HG03066 (cell line): ENCODE data around the gene TCF21.
A peak's percentile ranks its signal among the peaks of the same experiment; 100 is the strongest.

Source experiments
- ATAC-seq: cut with Tn5 transposase; IDR thresholded peaks from one replicate; pipeline ENCODE4 v1.9.1; 2021; ENCODE audit warnings: low read depth; ENCODE audit not compliant: unreplicated experiment

TCF21 gene

DNA sequence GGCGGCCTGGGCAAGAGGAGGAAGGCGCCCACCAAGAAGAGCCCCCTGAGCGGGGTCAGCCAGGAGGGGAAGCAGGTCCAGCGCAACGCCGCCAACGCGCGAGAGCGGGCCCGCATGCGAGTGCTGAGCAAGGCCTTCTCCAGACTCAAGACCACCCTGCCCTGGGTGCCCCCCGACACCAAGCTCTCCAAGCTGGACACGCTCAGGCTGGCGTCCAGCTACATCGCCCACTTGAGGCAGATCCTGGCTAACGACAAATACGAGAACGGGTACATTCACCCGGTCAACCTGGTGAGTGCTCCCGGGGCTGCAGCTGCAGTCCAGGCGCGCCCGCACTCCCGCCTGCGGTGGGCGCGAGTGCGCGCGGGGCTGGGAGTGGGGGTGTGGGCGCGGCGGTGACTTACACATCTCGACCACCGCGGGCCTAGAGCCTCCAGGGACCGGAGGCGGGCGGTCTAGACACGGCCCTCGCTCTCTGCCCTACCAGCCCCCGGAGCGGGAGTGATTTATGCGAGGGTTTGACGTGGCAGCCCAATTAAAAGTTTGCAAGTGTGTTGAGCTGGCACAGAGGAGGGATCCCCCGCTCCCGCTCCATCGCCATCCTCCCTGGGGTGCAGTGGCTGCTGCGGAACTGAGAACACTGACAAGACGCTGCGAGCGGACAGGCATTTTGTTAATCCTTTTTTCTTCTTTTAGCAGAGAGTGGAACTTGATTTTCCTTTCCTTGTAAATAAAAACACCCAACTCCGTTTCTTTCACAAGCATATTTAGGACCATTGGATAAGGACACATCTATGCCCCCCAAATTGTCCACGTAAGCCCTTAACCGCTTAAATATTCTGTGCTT lies 867 bp downstream of the TCF21 start:
- ATAC-seq = no peak

DNA sequence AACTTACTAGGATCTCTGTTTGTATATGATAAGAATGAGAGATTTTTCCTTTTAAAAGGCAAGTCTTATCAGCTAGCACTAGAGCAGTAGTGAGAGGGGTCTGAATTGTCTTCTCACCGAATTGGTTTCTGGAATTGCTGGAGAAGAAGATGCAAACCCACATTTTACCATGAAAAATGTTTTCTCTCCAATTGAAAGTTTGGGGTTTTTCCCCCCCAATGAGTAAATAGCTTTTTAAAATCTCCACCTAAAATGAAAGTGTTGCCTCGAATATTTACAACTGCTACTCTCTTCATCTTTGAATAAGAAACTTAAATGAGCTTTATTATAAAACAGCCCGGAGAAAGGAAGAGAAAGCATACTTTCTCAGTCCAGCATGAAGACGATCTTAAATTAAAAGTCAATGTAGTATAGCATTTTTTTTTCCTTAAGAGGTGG lies 1.8 kb downstream of the TCF21 start:
- no peak for ATAC-seq

DNA sequence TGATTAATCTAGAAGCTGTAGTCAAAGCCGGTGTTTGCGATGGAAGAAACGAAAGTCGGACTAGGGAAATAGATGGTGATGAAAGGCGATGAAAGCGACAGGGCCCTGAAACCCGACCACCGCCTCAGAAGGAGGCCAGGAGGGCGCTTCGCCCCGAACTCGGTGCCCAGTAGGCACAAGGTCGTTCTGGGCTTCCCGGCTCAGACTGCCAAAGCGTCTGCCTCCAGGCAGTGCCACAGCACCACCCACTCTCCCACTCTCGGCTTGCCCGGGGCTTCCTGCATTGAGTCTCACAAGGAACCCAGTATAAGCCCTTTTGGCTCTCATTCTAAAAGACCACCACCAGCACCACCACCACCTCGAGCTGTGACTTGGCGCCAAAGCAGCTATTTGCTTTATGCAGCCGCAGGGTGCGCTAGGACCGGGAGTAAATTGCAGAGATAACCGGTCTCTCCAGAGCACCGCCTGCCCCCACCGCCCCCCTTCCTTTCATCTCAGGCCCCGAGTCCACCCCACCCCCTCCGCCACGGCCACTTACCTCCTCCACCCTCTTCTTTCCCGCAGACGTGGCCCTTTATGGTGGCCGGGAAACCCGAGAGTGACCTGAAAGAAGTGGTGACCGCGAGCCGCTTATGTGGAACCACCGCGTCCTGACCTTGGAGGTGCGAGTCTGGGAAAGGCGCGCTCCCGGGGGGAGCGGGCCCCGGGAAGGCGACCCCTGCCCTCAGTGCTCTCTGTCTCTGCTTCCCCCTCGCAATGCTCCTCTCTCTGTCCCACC lies 2.4 kb downstream of the TCF21 start:
- no peak for ATAC-seq

DNA sequence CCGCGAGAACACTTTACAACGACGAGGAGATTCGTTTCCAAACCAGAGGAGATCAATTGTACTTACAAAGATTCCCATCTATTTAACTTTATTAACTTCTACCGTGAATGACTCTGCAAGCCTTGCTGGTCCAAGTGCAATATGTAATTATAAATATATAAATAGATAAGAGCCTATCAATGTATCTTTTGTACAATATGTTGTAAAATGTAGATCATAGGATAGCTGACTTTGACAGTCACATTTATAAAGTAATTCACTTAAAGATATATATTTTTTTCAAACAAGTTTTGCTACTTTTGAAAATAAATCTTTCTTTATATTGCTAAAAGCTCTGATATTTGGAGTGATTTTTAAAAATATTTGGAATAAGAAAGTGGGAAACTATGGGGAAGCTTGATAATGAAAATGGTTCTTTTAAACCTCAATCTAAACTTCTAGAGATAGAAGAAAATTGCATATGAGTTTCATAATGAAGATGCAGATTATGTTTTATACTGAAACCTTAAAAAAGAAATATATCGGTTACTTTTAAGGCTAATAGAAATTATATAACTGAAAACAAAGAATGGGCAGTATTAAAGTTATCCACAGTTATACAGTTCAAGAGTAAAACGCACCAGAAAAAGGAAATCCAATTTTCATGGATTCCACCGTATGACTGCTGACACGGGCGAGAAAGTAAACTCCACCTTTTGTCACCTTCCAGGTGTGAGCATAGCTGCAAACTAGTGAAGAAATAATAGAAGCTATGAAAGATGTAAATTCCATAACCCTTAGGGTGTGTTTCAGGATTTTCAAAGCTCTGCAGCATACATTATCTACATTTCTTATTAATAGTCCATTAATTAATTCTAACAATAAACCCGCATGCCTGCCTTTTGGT lies 3.3 kb downstream of the TCF21 start:
- ATAC-seq = no peak

DNA sequence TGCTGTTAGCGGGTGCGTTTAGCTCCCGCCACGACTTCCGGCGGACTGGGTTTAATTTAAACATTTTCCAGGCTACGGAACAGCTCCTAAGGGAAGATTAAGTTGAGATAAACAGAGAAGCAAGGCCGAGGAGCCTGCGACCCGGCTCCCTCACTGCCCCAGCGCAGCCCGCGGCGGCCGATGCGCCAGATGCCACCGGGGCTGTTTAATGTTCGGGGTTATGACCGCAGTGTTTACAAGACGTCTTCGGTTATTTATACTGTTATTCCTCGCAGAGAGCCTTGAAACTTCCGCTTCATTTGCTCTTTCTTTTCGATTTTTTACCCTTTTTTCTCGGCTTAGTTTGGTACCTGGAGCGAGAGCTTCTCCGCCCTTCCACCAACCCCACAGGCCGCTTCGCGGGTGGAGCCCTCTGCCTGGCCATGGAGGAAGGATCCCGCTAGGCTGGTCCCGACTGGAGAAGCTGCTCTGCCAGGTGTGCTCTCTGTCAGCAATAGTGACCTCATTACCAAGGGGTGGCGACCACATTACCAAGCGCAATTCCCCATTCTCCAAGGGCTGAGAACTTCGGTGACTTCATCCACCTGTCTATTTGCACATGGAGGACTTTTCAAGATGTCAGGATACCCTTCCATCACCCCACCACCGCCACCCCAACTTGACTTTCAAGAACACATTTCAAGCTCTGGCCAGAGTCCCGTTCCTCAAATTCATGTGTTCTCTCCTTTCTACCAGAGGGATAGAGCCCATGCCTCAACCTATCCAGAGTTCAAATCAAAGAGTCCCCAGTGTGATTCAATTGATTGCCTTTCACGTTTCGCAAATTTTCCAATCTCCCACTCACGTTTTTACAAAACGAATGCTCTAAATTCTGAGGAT lies 4.1 kb downstream of the TCF21 start:
- no peak for ATAC-seq

DNA sequence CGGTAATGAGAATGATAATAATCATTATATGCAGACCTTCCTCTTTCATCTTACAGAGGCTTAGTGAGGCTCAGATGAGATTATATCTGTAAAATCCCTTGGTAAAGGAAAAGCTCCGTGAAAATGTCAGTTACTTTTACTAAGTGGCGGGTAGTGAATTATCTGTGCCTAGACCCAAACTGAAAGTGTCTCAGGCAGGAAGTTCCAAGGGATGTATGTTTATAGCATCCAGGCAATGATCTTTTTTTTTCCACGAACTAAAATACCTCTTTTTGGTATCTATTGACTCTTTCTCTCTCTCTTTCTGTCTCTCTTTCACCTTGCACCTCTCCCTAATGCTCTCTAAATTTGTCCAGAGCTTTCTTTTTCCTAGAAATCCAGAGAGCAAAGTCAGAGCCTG lies 5.0 kb downstream of the TCF21 start:
- no peak for ATAC-seq

DNA sequence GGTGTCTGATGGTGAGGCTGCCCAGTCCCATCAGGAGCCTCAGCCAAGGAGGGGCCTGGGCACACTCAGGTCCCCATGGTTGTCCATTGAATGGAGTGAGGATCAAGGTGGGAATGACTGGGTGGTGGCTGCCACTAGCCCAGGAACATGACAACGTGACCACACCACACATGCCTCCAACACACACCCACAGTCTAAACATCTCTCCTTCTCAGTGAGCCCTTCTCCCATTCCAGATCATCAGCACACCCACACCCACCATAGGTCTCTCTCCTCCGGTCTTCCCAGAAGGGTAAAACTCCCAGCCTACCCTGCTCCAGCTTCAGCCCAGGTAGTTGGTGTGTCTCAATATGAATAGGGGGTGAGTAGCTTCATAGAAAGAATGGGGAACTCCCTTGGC lies 5.5 kb downstream of the TCF21 start:
- ATAC-seq = no peak

DNA sequence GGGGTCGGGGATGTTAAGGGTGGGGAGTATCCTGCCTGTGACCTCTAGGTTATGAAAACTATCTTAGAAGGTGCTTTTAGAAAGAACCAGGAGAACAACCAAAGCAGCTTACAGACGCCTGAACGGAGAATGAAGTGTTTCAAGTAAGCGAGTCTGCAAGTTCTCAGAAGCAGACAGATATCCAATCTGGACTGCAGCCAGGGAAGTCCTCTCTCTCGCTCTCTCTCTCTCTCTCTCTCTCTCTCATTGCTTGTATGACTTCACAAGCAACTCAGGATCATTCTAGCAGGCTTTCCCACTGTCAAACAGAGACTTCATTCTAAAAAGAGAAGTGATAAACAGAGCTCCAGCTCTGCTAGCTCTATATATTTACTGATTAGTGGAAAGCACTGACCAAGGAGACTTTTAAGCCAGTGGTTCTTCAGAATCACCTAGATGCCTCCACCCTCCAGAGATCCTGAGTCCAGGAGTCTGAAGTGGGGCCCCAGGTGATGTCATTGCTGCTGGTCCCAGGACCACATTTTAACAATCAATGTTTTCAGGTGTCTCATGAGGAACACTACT lies 6.0 kb downstream of the TCF21 start:
- no peak for ATAC-seq

DNA sequence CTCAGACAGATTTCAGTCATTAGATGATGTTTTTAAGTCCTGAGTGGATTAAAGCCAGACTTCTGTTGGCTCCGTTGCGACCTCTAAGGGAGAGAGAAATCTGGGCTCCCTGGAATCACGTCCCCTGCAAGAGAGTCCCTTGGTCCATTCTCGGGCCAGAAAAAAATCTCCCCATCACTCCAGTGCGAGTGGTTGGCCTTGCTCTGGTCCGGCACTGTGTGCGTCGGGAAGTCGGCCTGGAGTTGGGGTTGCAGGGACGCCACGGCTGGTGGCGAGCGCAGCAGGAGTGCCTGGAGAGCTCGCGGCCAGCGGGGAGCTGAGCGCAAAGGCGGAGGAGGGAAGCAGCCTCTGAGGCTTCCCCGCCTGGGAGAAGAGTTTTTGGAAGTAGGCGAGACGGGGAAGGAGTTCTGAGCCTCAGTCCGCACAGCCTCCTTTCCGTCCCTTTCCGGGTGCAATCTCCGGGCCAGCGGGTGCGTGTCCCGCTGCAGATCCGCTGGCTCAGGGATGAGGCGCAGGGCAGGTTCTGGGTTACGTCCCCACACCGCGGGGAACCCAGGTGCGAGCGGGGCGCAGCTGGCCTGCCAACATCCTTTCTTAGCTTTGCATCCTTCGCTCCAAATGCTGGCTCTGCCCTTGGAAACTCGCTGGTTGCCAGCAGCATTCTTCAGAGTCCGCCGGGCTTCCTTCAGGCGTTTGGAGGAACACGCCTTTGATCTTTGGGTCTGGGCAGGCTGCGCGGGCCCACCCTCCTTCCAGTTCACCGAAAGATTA lies 6.8 kb downstream of the TCF21 start:
- no peak for ATAC-seq

DNA sequence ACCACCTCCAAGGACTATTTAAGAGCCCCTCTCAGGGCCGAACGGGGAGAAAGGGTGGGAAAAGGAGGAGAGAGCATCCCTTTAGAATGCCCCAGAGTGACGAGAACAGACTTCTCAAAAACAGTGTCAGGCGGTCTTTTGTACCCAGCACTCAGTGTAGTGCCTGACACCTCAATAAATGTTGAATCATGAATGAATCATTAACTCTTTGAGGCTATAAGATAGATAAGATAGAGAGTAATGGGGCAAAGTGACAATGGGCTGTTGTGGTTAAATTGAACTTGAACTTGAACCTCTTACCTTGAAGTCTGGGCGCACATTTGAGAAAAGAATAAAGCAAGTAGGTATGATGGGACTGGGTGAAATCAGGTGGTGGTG lies 7.4 kb downstream of the TCF21 start:
- no peak for ATAC-seq

DNA sequence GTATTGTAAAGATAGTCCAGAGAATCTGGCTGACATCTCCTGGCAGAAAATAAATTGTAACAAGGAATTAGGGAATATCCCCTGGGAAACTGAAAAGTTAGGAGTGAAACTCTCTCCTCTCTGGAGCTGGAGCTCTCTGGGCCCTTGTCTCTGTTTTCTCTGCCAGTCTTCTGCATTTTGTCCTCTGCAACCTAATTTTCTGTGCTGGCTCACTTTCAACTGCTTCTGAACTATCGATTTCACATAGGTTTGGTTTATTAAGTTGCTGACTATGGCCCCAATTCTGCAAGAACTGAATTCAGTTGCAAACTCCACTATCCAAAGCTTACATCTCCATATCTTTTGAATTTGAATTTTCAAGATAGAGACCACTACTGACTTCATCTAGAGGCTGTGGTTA lies 9.3 kb downstream of the TCF21 start:
- no peak for ATAC-seq

DNA sequence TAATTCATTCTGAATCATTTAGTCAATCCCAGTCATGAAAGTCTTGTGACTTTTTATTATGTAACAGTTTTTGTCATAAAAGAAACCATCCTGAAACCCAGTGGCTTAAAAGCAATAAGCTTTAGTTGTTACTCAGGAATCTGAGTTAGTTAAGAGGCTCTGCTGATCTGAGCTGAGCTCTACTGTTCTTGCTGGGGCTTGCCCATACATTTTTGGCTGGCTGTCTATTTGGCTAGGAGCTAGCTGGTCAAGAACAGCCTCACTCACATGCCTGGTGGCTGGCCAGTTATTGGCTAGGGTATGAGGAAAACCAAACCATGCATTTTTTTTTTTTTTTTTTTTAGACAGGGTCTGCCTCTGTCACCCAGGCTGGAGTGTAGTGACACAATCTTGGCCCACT lies 10.6 kb downstream of the TCF21 start:
- ATAC-seq = no peak

DNA sequence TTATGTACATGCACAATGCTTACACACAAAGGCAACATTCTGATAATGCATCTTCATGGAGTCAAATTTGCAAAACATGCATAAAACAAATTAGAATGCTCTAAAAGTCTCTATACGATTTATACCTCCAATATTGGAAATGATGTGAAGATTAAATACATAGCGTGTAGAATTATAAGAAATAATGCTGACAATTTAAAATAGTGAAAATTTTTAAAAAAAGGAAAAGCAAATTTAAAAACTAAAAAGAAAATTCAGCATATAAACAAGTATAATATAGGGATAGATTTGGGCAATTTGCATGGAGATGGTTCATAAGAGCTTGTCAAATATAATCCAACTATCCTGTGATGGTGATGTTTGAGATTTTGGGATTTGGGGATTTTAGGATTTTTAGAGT lies 14.9 kb downstream of the TCF21 start:
- no peak for ATAC-seq

DNA sequence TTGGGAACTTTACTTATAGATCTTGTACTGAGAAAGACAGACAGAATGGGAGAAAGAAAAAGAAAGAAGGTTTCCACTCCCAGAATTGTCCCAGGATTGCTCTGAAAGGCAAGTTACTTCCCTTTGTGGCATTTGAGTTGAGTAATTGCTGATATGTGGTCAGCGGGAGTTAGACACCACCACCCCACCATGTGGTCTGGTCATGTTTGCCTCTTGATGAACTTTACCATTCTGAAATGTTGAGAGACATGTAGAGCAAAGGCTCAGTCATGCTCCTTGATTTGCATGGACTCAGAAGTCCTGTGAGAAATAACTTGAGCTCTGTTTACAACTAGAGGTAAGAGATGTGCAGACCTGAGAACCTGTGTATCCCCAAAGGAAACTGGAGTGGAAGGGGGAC lies 17.1 kb downstream of the TCF21 start:
- no peak for ATAC-seq

DNA sequence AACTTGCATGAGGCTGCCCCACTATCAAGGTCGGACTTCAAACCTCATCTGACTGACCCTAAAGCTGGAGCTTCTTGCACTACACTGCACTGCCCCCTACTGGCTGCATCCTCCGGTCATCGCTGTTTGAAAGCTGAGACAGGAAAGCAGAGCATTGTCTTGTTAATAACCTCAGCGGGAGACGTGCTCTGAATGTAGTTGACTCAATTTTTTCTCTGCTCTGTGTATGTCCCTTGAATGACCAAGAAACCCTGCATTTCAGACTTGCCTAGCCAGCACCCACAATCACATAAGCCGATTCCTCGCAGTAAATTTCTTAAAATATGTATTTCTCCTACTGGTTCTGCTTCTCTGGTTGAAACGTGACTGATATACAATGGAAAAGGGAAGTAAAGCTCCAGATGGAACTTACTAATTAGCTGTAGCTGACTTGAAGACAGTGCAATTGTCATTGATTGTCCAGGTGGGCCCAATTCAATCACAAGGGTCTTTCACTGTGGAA lies 27.8 kb downstream of the TCF21 start:
- peak; percentile 71 for ATAC-seq

DNA sequence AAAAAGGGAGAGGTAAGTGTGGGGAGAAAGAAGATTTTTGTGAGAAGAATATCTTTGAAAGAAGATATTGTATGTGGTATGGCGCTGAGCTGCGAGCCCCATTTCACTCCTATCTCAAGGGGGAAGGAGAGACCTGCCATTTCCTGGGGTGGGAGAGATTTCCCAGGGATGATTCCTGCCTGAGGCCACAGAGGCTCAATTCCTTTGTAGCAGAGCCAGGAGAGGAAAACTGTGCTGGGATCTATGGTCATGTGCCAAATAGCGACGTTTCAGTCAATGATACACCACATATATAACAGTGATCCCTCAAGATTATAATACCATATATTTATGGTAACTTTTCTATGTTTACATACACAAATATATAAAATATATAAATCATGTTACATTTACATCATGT lies 28.9 kb downstream of the TCF21 start:
- no peak for ATAC-seq

DNA sequence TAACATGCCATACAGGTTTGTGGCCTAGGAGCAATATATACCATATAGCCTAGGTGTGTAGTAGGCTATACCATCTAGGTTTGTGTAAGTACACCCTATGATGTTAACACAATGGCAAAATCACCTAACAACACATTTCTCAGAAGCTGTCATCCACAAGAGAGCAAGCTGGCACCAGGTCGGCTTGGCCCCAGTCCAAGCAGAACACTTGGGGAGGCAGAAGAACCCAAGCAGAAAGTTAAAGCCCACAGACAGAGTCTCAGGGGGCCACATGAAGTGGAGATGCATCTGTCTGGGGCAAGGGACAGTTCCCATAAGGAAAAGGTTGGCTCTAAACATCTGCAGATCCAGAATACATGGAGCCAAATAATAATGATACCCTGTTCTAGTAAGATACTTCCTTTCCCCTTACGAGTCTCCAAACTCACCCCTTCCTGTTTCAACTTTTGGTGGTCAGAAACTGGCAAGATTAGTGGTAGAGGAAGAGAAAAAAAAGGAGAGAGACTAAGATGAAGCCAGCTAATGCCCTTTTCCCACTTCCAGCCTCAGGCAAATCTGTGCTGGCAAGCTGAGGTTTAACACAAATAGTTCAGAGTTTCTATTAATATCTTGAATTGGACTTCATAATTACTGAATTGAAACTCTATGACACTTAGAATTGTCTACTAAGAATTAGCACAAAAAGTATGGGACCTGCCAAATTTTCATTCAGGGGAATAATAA lies 29.5 kb downstream of the TCF21 start:
- ATAC-seq = no peak

DNA sequence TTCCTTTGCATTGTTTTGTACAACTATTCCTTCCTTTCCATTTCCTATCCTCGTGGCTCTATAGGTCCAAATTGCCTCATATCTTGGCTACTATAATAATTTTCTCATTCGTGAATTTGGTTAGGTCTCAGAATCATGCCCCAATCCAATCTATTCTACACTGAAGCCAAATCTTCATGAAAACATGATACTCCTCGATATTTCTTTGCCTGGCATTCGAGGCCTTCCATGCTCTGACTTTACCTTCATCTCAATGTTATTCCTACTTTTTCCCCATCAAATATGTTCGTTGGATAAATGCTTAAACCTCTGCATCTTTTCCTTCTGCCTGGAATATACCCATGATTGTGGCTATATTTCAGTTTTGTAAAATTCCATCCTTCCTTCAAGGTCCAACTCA lies 30.4 kb downstream of the TCF21 start:
- ATAC-seq = no peak
